Measurements from ENCODE around the gene SLC7A5.
"Not testable (repeated sequence)": the region's sequence is repeated elsewhere in the genome, so short reads cannot be mapped to it uniquely, and the experiment has no call there.

The SLC7A5 gene

DNA sequence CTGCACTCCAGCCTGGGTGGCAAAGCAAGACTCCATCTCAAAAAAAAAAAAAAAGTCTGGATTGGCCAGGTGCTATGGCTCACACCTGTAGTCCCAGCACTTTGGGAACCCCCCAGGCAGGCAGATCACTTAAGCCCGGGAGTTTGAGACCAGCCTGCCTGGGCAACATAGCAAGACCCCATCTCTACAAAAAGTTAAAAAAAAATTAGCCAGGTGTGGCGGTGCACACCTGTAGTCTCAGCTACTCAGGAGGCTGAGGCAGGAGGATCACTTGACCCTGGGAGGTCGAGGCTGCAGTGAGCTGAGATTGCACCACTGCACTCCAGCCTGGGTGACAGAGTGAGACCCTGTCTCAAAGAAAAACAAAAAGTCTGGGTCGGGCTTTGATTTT, 42.9 kb downstream of the SLC7A5 start:
- DNase-seq; intact Hi-C loops (cut with DNase I): not testable (repeated sequence)

DNA sequence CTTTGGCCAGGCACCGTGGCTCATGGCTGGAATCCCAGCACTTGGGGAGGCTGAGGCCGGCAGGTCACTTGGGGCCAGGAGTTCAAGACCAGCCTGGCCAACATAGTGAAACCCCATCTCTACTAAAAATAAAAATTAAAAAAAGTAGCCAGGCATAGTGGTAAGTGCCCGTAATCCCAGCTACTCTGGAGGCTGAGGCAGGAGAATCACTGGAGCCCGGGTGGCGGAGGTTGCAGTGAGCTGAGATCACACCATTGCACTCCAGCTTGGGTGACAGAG, 43.5 kb downstream of the SLC7A5 start:
- peak in 1 of 10 donors; percentile 61 for DNase-seq
- intact Hi-C loops (cut with DNase I), result not testable (repeated sequence)

DNA sequence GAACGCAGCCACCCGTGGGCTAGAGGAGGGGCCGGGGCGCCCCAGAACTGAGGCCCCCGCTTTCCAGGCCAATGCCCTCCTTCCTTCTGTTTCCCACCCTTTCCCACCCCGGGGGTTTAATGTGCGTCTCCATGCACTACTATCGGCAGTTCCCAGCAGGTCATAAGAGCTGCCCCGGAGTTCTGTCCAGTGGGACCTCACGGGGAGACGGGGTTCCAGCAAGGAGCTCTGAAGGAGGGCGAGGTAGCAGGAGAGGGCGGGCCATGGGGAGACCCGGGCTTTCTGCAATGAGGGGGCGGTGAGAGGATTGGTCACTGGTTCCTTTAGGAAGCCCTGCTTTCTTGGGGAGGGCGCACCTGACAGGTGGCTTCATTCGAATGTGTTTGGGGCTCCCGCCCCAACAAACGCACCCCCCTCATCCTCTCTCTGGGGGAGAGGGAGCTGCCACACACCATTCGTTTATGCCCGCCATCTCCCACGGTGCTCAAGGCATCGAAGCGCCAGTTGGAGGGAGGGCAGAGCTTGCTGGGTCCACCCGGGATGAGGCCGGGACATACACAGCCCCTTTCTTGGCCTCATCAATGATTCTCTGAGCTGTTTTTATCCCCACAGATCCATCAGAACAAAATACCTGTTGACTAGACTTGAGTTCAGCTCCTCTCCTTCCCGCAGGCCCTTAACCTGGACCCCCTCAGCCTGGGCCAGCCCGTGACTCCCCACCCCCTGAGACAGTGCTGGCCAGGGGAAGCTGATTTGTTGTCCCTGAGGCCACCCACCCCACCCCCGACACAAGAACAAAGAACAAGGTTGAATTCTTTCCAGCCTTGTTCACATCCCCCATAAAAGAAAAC, 44.1 kb downstream of the SLC7A5 start:
- intact Hi-C loops (cut with DNase I), result no loop called here
- DNase-seq, result peak in 1 of 10 donors; percentile 74

DNA sequence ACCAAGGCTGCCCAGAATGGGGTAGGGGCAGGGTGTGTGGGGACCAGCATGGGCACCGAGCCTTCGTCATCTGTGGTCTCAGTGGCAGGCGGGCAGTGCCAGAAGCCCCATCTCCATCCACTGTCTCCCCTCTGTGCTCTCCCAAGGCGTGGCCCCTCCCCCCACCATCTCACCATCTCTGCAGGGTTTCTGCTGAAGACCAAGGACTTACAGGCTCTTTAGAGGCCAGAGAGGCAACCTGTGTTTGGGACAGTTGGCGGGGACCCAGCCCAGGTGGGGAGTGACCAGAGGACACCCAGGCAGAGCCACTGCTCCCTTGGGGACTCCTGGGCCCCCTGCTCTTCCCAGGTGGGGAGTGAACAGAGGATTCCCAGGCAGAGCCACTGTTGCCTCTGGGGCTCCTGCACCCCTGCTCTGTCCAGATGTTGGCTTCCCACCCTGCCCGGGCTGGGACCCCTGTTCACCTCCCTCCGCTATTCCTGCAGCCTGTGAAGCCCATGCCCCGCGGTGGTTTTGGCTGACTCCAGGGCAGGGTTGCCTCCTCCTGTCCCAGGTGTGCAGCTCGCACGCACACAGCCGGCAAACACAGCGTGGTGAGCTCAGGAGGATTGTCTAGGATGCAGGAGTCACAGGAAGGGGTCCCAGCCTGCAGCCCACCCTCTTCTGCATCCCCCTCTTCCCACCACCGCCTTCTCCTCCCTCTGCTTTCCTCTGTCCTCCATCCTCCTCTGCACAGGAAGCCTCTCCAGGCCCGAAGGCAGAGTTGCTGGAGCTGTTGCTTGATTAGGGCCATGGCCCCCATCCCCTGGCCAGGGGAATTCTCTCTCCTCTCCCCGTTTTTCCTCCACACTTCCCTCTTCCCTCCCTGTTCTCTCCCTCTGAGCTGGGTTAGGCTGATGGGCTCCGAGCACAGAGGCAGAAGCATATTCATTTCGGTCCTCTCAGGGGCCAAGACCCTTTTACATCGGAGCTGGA, 45.0 kb downstream of the SLC7A5 start:
- intact Hi-C loops (cut with DNase I), result no loop called here
- peak in 1 of 10 donors; percentile 70 for DNase-seq

DNA sequence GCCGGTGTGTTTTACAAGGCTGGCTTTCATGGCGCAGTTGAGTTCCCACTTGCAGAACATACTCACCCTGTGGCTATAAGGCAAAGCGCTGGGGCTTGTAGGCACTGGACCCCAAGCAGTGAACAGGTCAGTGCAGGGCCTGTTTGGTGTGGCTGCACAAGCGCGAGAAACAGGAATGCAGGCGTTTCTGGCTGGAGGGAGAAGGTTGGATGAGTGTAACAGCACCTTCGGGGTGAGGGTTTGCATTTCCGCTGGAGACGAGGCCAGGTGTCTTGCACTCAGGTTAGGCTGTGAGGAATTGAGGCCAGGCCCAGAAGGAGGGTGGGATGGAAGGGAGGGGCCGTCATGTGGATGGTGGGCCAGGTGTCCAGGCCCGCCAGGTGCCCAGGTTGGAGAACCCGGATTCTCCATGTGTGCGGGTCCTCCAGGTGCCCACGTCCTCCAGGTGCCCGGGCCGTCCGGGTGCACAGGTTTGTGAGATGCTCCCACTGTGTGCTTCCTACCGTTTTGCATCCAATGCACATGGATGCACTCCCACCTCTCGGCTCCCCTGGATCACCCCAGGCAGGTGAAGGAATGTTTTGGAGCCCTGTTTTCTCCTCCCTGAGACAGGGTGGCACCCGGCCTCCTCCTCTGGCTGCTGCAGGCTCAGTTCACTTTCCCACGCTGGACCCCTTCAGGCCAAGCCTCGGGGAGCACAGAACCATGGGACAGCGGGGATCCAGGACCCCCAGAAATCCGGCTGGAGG, 46.0 kb downstream of the SLC7A5 start:
- intact Hi-C loops (cut with DNase I), result no loop called here
- peak in 1 of 10 donors; percentile 71 for DNase-seq

DNA sequence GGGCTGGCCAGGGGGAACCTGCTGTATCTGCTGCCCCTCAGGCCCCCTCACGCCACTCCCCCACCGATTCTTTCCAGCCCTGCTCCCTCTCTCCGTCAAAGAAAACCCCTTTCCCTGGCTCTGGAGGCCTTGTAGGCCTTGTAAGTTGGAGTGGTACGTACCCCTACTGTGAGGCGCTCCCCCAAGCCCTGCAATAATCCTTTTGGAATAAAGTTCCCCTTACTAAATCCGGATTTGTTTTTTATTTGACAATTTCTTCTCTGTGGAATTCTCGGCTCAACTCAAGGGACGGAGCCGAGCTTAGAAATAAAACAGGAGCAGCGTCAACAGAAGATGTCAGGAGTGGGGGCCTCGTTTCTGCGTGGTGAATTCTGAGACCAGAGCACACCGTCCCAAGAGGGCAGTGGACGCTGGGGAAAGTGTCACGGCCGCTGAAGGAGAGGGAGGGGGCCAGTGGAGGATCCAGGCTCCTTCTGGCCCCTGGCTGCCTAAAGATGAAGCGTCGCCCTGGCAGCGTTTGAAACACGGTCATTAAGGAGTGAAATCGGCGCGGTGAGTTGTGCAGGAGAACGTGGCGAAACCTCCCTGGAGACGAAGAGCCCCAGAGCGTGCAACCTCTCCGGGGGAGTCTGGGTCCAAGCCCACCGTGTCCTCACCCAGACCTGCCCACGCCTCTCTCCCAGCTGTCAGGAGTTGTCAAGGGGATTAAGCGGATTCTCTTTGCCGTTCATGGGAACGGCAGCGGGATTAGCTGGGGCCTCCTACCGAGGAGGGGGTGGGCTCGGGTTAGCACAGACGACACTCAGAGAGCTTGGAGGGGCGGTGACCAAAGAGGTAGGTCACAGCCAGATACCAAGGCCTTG, 47.0 kb downstream of the SLC7A5 start:
- peak in 1 of 10 donors; percentile 69 for DNase-seq
- intact Hi-C loops (cut with DNase I), result no loop called here

DNA sequence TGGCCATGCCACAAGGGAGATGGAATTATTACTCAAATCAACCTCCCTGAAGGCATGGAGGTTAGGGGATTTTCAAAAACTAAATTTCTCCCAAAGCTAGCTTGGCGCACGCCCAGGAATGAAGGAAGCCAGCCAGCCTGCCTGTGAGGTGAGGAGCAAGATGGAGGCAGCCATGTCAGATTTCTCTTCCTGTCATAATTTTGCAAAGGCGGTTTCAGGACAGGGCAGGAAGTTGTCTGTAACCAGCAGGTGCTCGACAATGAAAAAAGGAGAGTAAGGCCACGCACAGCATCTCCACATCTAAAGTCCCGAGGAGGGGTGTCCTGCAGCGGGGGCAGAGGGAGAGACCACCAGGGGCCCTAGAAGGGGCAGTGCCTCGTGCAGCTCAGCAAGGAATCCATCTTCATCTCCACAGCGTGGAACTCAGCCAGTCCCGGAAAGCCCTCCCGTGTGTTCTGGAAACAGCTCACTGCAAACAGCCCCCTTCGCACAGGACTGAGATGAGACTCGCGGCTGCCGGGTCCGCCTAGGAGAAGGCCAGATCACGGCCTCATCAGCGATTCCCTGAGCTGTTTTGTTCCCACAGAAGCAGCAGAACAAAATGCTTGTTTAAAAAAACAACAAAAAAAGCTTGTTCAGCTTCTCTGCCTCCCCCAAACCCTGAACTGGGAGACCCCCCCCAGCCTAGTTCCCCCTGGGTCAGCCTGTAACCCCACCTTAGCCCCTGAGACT, 47.8 kb downstream of the SLC7A5 start:
- peak in 1 of 10 donors; percentile 70 for DNase-seq
- intact Hi-C loops (cut with DNase I), result no loop called here

DNA sequence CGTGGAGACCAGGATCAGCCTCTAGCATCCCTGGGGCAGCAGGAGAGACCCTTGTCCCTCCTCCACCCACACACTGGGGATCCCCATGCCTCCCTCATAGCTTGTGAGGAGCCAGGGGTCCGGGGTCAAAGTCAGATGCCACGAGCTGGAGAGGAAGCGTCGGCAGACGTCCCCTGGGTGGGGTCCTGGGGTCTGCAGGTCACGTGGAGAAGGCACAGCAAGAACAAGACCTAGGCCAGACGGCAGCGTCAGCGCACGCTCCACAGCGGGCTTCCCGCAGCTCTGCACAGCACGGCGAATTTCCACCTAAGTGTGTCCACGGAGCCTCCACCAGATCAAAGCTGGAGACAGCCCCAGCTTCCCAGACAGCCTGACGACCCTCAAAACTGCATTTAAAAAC, 49.3 kb downstream of the SLC7A5 start:
- intact Hi-C loops (cut with DNase I), result no loop called here

DNA sequence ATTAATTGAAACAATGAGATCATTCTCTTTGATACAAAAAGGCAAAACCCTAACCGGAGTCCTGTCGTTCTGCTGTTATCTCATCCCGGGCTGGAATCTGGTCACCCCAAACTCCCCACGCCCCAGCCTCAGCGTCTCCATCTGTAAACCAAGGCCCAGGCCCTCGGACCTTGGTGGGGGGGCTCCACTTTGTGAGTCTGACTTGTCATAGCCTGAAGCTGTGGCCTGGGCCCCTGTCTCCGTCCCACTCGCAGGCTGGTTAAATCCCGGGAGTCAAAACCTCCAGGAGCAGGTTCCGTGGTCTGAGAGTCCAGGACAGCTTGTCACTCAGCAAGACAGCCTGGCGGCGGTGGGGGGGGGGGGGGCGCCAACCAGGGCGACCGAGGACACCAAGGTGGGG, 50.0 kb downstream of the SLC7A5 start:
- DNase-seq, result peak in 1 of 10 donors; percentile 69
- intact Hi-C loops (cut with DNase I), result no loop called here

More for the DNA sequence above, 49.3 kb downstream of the SLC7A5 start:
- DNase-seq, result no peak

DNA sequence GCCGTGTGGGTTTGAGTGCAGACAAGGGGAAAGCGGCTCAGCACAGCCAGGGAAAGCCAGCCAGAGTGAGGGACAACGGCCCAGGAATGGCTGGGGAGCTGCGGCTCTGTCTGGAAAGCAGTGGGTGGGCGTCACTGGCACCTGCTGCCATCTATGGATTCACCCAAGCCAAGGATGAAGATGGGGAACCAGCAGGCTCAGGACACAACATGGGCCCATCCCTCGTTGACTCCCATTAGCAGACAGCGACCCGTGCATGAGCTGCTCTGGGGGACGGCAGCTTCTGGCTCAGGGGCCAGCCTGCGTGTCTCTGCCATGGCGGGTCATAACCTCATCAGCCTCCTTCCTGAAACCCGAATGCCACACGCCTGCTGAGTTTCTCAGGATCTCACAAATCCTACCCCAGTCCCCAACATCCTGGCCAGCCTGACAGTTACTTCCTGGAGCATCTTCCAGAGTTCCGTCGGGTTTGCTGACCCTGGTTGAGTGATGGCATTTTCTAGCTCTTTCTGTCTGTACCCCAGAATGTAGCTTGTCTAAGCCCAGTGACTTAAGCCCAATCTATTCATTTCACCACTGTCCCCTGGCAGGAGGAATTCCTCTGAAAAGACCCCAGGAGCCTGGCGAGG, 50.7 kb downstream of the SLC7A5 start:
- no peak for DNase-seq
- intact Hi-C loops (cut with DNase I), result no loop called here

DNA sequence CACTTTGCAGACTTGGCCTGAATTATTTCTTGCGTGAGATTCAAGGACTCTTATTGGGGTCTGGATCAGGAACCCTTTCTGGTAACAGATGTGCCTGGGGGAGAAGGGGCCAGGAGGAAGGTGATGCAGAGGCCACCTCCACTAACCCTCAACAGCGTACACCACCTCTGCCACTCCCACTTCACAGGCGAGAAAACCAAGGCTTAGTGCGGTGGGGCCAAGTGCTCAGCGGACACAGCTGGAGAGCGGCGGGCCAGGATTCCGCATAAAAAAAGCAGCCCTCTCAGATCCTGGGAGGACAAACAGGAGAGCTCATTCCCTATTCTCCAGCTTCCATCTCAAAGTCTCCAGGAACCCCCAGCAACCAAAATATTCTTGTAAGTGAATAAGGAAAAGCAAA, 51.4 kb downstream of the SLC7A5 start:
- intact Hi-C loops (cut with DNase I), result no loop called here
- peak in 1 of 10 donors; percentile 28 for DNase-seq

DNA sequence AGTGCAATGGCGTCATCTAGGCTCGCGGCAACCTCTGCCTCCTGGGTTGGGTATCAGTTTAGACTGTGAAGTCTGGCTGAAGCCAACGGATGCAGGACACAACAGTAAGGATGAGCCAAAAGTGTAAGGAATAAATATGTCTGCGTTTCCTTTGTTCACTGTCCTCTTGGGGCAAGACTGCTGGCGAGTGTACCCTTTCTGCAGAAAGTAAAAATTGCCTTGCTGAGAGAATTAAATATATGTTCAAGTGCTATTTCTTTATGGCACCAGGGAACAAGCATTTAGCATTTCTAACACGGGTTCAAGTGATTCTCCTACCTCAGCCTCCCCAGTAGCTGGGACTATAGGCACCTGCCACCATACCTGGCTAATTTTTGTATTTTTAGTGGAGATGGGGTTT, 51.9 kb downstream of the SLC7A5 start:
- intact Hi-C loops (cut with DNase I), result not testable (repeated sequence)

DNA sequence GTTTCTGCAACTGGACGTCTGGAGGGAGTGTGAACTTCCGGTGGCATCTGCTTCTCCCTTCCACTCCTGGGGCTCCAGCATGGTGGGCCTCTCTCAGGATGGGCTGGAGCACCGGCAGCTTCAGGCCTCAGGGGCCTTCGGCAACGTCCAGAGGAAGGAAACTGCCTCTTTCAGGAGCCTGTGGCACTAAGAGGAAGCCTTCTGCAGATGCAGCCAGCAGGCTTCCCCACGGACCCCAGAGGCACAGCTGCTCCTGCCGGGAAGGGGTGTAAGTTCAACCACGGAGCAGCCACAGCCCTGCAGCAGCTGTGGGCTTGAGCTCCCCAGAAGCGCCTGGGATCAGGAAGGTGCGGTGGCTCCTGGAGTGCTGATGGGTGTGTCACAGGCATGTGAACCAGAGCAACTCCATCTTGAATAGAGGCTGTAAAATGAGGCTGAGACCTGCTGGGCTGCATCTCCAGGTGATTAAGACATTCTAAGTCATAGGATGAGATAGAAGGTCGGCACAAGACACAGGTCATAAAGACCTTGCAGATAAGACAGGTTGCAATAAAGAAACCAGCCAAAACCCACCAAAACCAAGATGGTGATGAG, 52.7 kb downstream of the SLC7A5 start:
- intact Hi-C loops (cut with DNase I), result no loop called here

More for the DNA sequence above, 51.9 kb downstream of the SLC7A5 start:
- not testable (repeated sequence) for DNase-seq

DNA sequence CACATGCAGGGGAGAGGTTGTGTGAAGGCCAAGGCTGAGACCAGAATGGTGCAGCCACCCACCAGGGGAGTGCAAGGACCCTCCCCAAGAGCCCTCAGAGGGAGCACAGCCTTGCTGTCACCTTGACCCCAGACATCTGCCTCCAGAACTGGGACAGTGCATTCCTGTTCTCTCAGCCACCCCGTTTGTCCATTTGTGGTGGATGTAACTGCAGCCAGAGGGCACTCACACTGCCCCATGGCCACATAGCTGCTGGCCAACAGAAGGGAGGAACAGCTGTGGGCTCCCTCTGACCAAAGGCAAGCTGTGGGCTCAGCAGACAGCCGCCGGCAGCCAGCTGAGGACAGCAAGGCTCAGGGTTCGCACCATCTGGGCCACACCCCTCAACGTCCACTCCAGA, 53.7 kb downstream of the SLC7A5 start:
- intact Hi-C loops (cut with DNase I), result no loop called here
- DNase-seq, result peak in 1 of 10 donors; percentile 88

More for the DNA sequence above, 52.7 kb downstream of the SLC7A5 start:
- peak in 1 of 10 donors; percentile 65 for DNase-seq

DNA sequence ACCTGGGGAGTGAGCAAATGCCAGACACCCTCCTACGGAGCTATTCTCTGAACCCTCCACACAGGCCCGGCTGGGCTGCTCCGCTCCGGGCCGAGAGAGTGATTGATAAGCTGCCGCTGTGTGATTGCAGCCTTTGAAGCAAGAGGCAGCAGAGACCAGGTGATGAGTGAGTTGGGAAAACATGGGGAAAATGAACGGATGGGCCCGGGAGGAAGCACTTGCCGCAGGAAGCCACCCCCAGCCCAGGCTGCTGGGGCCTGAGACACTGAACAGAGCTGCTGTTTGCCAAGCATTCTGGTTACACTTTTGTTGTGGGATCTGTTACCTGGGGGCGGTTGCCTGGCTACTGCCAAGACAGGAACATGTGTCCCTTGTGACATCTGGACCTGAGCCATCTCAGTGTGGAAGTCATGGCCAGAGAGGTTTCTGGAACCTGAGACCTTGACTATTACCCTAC, 57.1 kb downstream of the SLC7A5 start:
- DNase-seq, result peak in 1 of 10 donors; percentile 47
- intact Hi-C loops (cut with DNase I), result no loop called here

DNA sequence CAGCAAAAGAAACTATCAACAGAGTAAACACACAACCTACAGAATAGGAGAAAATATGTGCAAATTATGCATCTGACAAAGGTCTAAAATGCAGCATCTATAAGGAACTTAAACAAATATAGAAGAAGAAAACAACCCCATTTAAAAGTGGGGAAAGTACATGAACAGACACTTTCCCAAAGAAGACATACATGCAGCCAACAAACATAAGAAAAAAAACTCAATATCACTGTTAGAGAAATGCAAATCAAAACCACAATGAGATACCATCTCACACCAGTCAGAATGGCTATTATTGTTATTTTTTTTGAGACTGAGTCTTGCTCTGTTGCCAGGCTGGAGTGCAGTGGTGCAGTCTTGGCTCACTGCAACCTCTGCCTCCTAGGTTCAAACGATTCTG, 57.9 kb downstream of the SLC7A5 start:
- DNase-seq; intact Hi-C loops (cut with DNase I): not testable (repeated sequence)

DNA sequence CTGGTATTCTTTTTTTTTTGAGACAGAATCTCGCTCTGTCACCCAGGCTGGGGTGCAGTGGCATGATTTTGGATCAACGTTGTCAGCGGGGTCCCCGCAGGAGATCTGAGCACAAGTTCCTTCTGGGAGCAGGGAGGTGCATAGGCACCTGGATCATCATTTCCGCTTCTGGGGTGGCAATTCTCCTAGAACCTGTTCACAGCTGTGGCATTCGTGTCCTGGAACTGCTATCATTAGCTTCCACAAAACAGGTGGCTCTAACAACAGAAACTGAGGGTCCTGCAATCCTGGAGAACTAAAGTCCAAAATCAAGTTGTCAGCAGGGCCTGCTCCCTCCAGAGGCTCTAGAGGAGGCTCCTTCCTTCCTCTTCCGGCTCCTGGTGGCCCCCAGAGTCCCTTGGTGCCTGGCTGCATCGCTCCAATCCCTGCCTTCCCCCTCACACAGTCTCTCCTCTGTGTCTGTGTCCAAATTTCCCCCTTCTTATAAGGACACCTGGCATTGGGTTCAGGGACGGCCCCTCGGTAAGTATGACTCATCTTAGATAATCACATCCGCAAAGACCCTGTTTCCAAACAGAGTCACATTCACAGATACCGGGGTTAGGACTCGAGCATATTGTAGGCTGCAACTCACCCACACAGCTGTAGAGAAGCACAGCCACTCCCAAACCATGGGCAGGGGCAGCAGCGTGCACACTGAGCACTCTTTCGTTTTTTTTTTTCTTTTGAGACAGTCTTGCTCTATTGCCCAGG, 60.0 kb downstream of the SLC7A5 start:
- no peak for DNase-seq
- intact Hi-C loops (cut with DNase I), result no loop called here

All from posterior cingulate gyrus (tissue), 11 donors.